Measurements from ENCODE around the gene UBASH3B. TPM values are rescaled to one million over a fixed set of nuclear protein-coding genes. Genes with fewer than 3 reads are reported as not detected.

UBASH3B gene
- total RNA-seq, 2 experiments from 2014 or later: 24.5 to 28.6 TPM

GRCh38 chr11:122646549-122647340 lies 8.8 kb upstream of the UBASH3B start:
- no peaks in the 10 kb centered on the region for H3K27me3 ChIP-seq (ENCODE audit: control insufficient read depth in 1 of 2, insufficient read depth in 2 of 2, low read length in 2 of 2)
- H3K27ac ChIP-seq (ENCODE audit: low read depth in 1 of 2, low read length in 2 of 2): no peak overlapping the region
- no peak for ATAC-seq (ENCODE audit: poor library complexity)
- intact Hi-C loops (cut with DNase I, micrococcal nuclease): no loop called here
- no peaks in the 10 kb centered on the region for H3K27me3 Mint-ChIP-seq
- H3K4me3 ChIP-seq (ENCODE audit: low read length): no peak overlapping the region
- H3K4me3 Mint-ChIP-seq: no peak overlapping the region
- H3K27ac Mint-ChIP-seq: no peak overlapping the region
- H3K9me3 ChIP-seq (ENCODE audit: control insufficient read depth in 1 of 2, insufficient read depth in 1 of 2, low read length in 2 of 2): no peaks in the 10 kb centered on the region
- H3K4me1 ChIP-seq (ENCODE audit: insufficient read depth, low read length): no peaks in the 10 kb centered on the region
- no peak for TF ChIP-seq CTCF (IDR thresholded peaks at IDR 0.05)
- no peaks in the 10 kb centered on the region for H3K4me1 Mint-ChIP-seq (ENCODE audit: low read depth)
- no peaks in the 10 kb centered on the region for H3K36me3 Mint-ChIP-seq (ENCODE audit: low read depth)
- DNase-seq: no peak
- CTCF ChIA-PET: no interaction called here
- H3K9me3 Mint-ChIP-seq: no peaks in the 10 kb centered on the region
- POLR2A ChIA-PET: no interaction called here
- no peaks in the 10 kb centered on the region for H3K36me3 ChIP-seq (ENCODE audit: insufficient read depth, low read length)

GRCh38 chr11:122647736-122648275 lies 7.7 kb upstream of the UBASH3B start:
- H3K9me3 ChIP-seq (ENCODE audit: control insufficient read depth in 1 of 2, insufficient read depth in 1 of 2, low read length in 2 of 2): no peaks in the 10 kb centered on the region
- no peaks in the 10 kb centered on the region for H3K27me3 Mint-ChIP-seq
- no peaks in the 10 kb centered on the region for H3K4me1 ChIP-seq (ENCODE audit: insufficient read depth, low read length)
- no peaks in the 10 kb centered on the region for H3K36me3 Mint-ChIP-seq (ENCODE audit: low read depth)
- no peak overlapping the region for H3K4me3 Mint-ChIP-seq
- H3K4me1 Mint-ChIP-seq (ENCODE audit: low read depth): no peaks in the 10 kb centered on the region
- H3K36me3 ChIP-seq (ENCODE audit: insufficient read depth, low read length): no peaks in the 10 kb centered on the region
- ATAC-seq (ENCODE audit: poor library complexity) (no peak), DNase-seq (no peak)
- POLR2A ChIA-PET: no interaction called here
- no peak overlapping the region for H3K27ac Mint-ChIP-seq
- intact Hi-C loops (cut with DNase I, micrococcal nuclease): no loop called here
- no peak overlapping the region for H3K4me3 ChIP-seq (ENCODE audit: low read length)
- no peak for TF ChIP-seq CTCF (IDR thresholded peaks at IDR 0.05)
- no peaks in the 10 kb centered on the region for H3K27me3 ChIP-seq (ENCODE audit: control insufficient read depth in 1 of 2, insufficient read depth in 2 of 2, low read length in 2 of 2)
- CTCF ChIA-PET: no interaction called here
- H3K9me3 Mint-ChIP-seq: no peaks in the 10 kb centered on the region
- no peak overlapping the region for H3K27ac ChIP-seq (ENCODE audit: low read depth in 1 of 2, low read length in 2 of 2)

- Mint-ChIP-seq H3K4me1 (ENCODE audit: low read depth) (no peaks in the 10 kb centered on the region), H3K9me3 (no peaks in the 10 kb centered on the region), H3K27ac (no peak overlapping the region), H3K4me3 (no peak overlapping the region), H3K36me3 (ENCODE audit: low read depth) (no peaks in the 10 kb centered on the region), H3K27me3 (no peaks in the 10 kb centered on the region)
- Histone ChIP-seq H3K27ac (ENCODE audit: low read depth in 1 of 2, low read length in 2 of 2) (no peak overlapping the region), H3K9me3 (ENCODE audit: control insufficient read depth in 1 of 2, insufficient read depth in 1 of 2, low read length in 2 of 2) (no peaks in the 10 kb centered on the region), H3K4me1 (ENCODE audit: insufficient read depth, low read length) (no peaks in the 10 kb centered on the region), H3K4me3 (ENCODE audit: low read length) (no peak overlapping the region), H3K36me3 (ENCODE audit: insufficient read depth, low read length) (no peaks in the 10 kb centered on the region), H3K27me3 (ENCODE audit: control insufficient read depth in 1 of 2, insufficient read depth in 2 of 2, low read length in 2 of 2) (no peaks in the 10 kb centered on the region)
- no peak for ATAC-seq (ENCODE audit: poor library complexity)
- CTCF ChIA-PET: no interaction called here
- TF ChIP-seq CTCF (IDR thresholded peaks at IDR 0.05): no peak
- intact Hi-C loops (cut with DNase I, micrococcal nuclease): no loop called here
- DNase-seq: no peak
- POLR2A ChIA-PET: no interaction called here
Observed at GRCh38 chr11:122649116-122649515, 6.4 kb upstream of the UBASH3B start.

All from CD4-positive, alpha-beta T cell (primary cell).